Thoracic aorta (tissue), 2 donors: ENCODE results near the gene GSN. TPM values are rescaled to one million over a fixed set of nuclear protein-coding genes. Genes with fewer than 3 reads are reported as not detected.

Source experiments
- ATAC-seq: fragments of 150-250 bp; one replicate; pipeline ENCODE4 v1.8.0; 2017; ENCODE audit warnings: low read depth; ENCODE audit not compliant: insufficient number of reproducible peaks, low FRiP score
- DNase-seq: peaks from one replicate; pipeline ENCODE4 v3.0.0-alpha.2; 2020; ENCODE audit warnings: low spot score
- H3K27ac ChIP-seq, 2 donors: fragments of 200-600 bp; sonication (generic); 1 replicate in 1 of 2; 2 replicates in 1 of 2; pipeline ENCODE4 v1.5.1; 2016; ENCODE audit warnings: mild to moderate bottlenecking in 2 of 2, moderate library complexity in 2 of 2
- H3K27me3 ChIP-seq: fragments of 200-600 bp; sonication (generic); replicated peaks from 2 replicates; pipeline ENCODE4 v1.6.0; 2016; ENCODE audit warnings: mild to moderate bottlenecking; ENCODE audit not compliant: insufficient read depth
- H3K36me3 ChIP-seq: fragments of 200-600 bp; sonication (generic); one replicate; pipeline ENCODE4 v1.5.1; 2016
- H3K4me1 ChIP-seq, 2 donors: fragments of 200-600 bp; sonication (generic); 1 replicate in 1 of 2; 2 replicates in 1 of 2; pipeline versions ENCODE4 v1.5.1 to v1.6.0; 2016; ENCODE audit warnings: low read depth in 2 of 2, mild to moderate bottlenecking in 1 of 2; ENCODE audit not compliant: control insufficient read depth in 1 of 2
- H3K4me3 ChIP-seq: fragments of 200-600 bp; sonication (generic); 2 replicates; pipeline ENCODE4 v1.5.1; 2016; ENCODE audit warnings: mild to moderate bottlenecking
- H3K9me3 ChIP-seq: fragments of 200-600 bp; sonication (generic); 2 replicates; pipeline ENCODE4 v1.5.1; 2016
- CTCF ChIP-seq: fragments of 200-600 bp; sonication (generic); IDR thresholded peaks from one replicate; pipeline ENCODE4 v1.5.1; 2019; ENCODE audit warnings: antibody characterized with exemption
- total RNA-seq, 2 donors: library from RNA; depleted of rRNA; stranded (reverse); fragments of >200 nt; gene quantifications; one replicate each; pipeline versions ENCODE4 v1.1.0 to v1.2.3, GENCODE V29; 2016

Gene GSN
- total RNA-seq, 2 donors from 2014 or later = 3,187 to 4,234 TPM

GRCh38 chr9:121222524-121223171 lies 45.3 kb upstream of the GSN start:
- TF ChIP-seq CTCF = peak; percentile 68
- Histone ChIP-seq H3K4me3 (no peak overlapping the region), H3K27ac (no peak overlapping the region), H3K4me1 (peaks cover 0 to 3% of the 10 kb centered on the region in 2 donors), H3K9me3 (no peaks in the 10 kb centered on the region), H3K36me3 (no peaks in the 10 kb centered on the region), H3K27me3 (no peaks in the 10 kb centered on the region)
- DNase-seq (no peak), ATAC-seq (no peak)

- no peaks in the 10 kb centered on the region for H3K27me3 ChIP-seq
- DNase-seq (no peak), ATAC-seq (no peak)
- no peak overlapping the region for H3K27ac ChIP-seq
- peaks cover 0 to 3% of the 10 kb centered on the region in 2 donors for H3K4me1 ChIP-seq
- no peaks in the 10 kb centered on the region for H3K36me3 ChIP-seq
- no peak overlapping the region for H3K4me3 ChIP-seq
- no peaks in the 10 kb centered on the region for H3K9me3 ChIP-seq
- TF ChIP-seq CTCF = no peak
Measured at GRCh38 chr9:121225240-121225639, 42.7 kb upstream of the GSN start.

- TF ChIP-seq CTCF = no peak
- H3K9me3 ChIP-seq = no peaks in the 10 kb centered on the region
- DNase-seq (no peak), ATAC-seq (no peak)
- no peak overlapping the region for H3K27ac ChIP-seq
- H3K4me1 ChIP-seq = peaks cover 0 to 3% of the 10 kb centered on the region in 2 donors
- H3K4me3 ChIP-seq = no peak overlapping the region
- no peaks in the 10 kb centered on the region for H3K36me3 ChIP-seq
- H3K27me3 ChIP-seq = no peaks in the 10 kb centered on the region
Measured at GRCh38 chr9:121226175-121226574, 41.8 kb upstream of the GSN start.

GRCh38 chr9:121227862-121228261 lies 40.1 kb upstream of the GSN start:
- Histone ChIP-seq H3K4me3 (no peak overlapping the region), H3K27me3 (no peaks in the 10 kb centered on the region), H3K27ac (no peak overlapping the region), H3K4me1 (no peaks in the 10 kb centered on the region), H3K9me3 (no peaks in the 10 kb centered on the region), H3K36me3 (no peaks in the 10 kb centered on the region)
- ATAC-seq = no peak
- no peak for TF ChIP-seq CTCF
- no peak for DNase-seq

GRCh38 chr9:121230256-121230655 lies 37.7 kb upstream of the GSN start:
- Histone ChIP-seq H3K27ac (no peak overlapping the region), H3K4me3 (no peak overlapping the region), H3K27me3 (no peaks in the 10 kb centered on the region), H3K4me1 (no peaks in the 10 kb centered on the region), H3K36me3 (no peaks in the 10 kb centered on the region), H3K9me3 (no peaks in the 10 kb centered on the region)
- no peak for TF ChIP-seq CTCF
- ATAC-seq (no peak), DNase-seq (no peak)
